HG02885 (cell line): ENCODE results near the gene LRP1B.

Source experiments
- ATAC-seq: cut with Tn5 transposase; IDR thresholded peaks from one replicate; pipeline ENCODE4 v1.9.1; 2021; ENCODE audit warnings: mild to moderate bottlenecking; ENCODE audit not compliant: unreplicated experiment, poor library complexity

Gene LRP1B

GRCh38 chr2:140273958-140274357, 1856.9 kb downstream of the LRP1B start:
- no peak for ATAC-seq

GRCh38 chr2:140273408-140273807, 1857.4 kb downstream of the LRP1B start:
- no peak for ATAC-seq

GRCh38 chr2:140270224-140270623, 1860.6 kb downstream of the LRP1B start:
- ATAC-seq, result no peak

GRCh38 chr2:140269000-140269399, 1861.8 kb downstream of the LRP1B start:
- ATAC-seq, result no peak

- ATAC-seq, result no peak
These were observed 1867.9 kb downstream of the LRP1B start for GRCh38 chr2:140262908-140263307.

- ATAC-seq, result no peak
These were observed 1873.0 kb downstream of the LRP1B start for GRCh38 chr2:140257692-140258300.

GRCh38 chr2:140256080-140256479, 1874.7 kb downstream of the LRP1B start:
- ATAC-seq, result no peak

GRCh38 chr2:140249821-140250220, 1881.0 kb downstream of the LRP1B start:
- no peak for ATAC-seq

GRCh38 chr2:140248623-140249022, 1882.2 kb downstream of the LRP1B start:
- ATAC-seq, result no peak

GRCh38 chr2:140247451-140248195, 1883.2 kb downstream of the LRP1B start:
- no peak for ATAC-seq

- no peak for ATAC-seq
These were observed 1883.9 kb downstream of the LRP1B start for GRCh38 chr2:140246957-140247356.

- no peak for ATAC-seq
These were observed 1884.8 kb downstream of the LRP1B start for GRCh38 chr2:140246058-140246457.

GRCh38 chr2:140242889-140243288, 1887.9 kb downstream of the LRP1B start:
- no peak for ATAC-seq

GRCh38 chr2:140234116-140234515, 1896.7 kb downstream of the LRP1B start:
- ATAC-seq, result no peak

- no peak for ATAC-seq
These were observed 1919.9 kb downstream of the LRP1B start for GRCh38 chr2:140210963-140211362.

- ATAC-seq, result no peak
These were observed 1925.7 kb downstream of the LRP1B start for GRCh38 chr2:140205093-140205492.

GRCh38 chr2:140203347-140203746, 1927.5 kb downstream of the LRP1B start:
- no peak for ATAC-seq

- ATAC-seq, result no peak
These were observed 1929.2 kb downstream of the LRP1B start for GRCh38 chr2:140201572-140201971.

GRCh38 chr2:140200764-140201163, 1930.1 kb downstream of the LRP1B start:
- peak; percentile 43 for ATAC-seq

GRCh38 chr2:140200307-140200706, 1930.5 kb downstream of the LRP1B start:
- no peak for ATAC-seq

- no peak for ATAC-seq
These were observed 1931.5 kb downstream of the LRP1B start for GRCh38 chr2:140199312-140199711.

- no peak for ATAC-seq
These were observed 1943.7 kb downstream of the LRP1B start for GRCh38 chr2:140187086-140187485.
